ENCODE measurements around the gene FGGY. TPM values are rescaled to one million over a fixed set of nuclear protein-coding genes. Genes with fewer than 3 reads are reported as not detected.

Gene FGGY
- total RNA-seq, 1 experiment from 2014 or later: 6.4 TPM

DNA sequence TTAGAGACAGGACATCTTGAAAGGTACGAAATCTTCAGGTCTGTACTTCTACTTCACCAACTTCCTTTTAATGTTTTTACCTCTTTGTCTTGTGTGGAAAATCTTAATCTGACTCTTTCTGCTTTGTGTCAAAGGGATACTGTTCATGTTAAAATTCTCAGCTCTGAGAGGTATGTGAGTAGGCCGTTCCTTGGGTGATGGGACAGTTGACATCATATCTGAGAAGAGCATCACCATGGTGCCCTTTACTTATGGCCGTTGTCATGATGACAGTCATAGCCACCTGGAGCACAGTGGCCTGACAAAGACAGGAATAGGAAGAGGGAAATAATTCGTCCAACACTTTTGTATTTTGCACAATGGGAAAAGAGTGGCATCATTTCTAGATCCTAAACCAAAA is 145.6 kb downstream of the FGGY start:
- ChIA-PET POLR2A (no interaction called here), CTCF (no interaction called here)
- TF ChIP-seq CTCF (IDR thresholded peaks at IDR 0.05; ENCODE audit: insufficient read depth in 1 of 2, low read depth in 1 of 2, low read length in 1 of 2, severe bottlenecking in 1 of 2, unreplicated experiment in 1 of 2): no peak
- BruUV-seq (replicated peaks): no TSS peak
- Histone ChIP-seq H3K9me3 (no peaks in the 10 kb centered on the region), H3K36me3 (ENCODE audit: control insufficient read depth, insufficient read depth, low read length) (no peaks in the 10 kb centered on the region; the same call in 1 of the 2 replicates), H3K4me1 (no peaks in the 10 kb centered on the region), H3K4me3 (ENCODE audit: low read depth, low read length) (no peak overlapping the region), H3K27me3 (replicated peaks; ENCODE audit: control insufficient read depth, insufficient read depth, low read length) (no peaks in the 10 kb centered on the region)
- H3K36me3 Mint-ChIP-seq (ENCODE audit: insufficient read depth, unreplicated experiment): no peaks in the 10 kb centered on the region
- intact Hi-C loops (cut with micrococcal nuclease; ENCODE audit: unreplicated experiment): no loop called here
- H3K4me1 Mint-ChIP-seq (ENCODE audit: low read depth, unreplicated experiment): peaks cover 7% of the 10 kb centered on the region
- H3K9me3 Mint-ChIP-seq (ENCODE audit: unreplicated experiment): peaks cover 8% of the 10 kb centered on the region
- DNase-seq: no peak
- no peak overlapping the region for H3K27ac Mint-ChIP-seq (ENCODE audit: unreplicated experiment)
- H3K4me3 Mint-ChIP-seq (ENCODE audit: unreplicated experiment): no peak overlapping the region
- no peaks in the 10 kb centered on the region for H3K27me3 Mint-ChIP-seq (ENCODE audit: insufficient read depth, unreplicated experiment)

DNA sequence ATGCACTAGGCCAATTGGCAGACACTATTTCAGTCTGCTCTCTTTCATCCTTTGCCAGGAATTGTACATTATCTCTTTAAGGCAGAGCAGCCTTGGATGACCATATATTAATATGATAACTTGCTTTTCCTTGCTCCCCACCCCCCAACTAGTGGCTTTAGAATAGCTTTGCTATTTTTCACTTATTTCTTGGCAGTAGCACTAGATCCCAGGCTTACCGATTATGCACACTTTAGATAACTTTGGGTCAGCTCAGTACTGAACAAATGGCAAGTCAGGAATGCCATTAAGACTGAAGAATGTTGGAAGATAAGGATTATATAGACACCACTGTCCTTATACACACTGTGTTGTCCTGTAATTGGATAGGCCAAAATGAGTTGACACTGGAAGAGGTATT is 146.4 kb downstream of the FGGY start:
- no peak overlapping the region for H3K4me3 ChIP-seq (ENCODE audit: low read depth, low read length)
- no peak overlapping the region for H3K27ac Mint-ChIP-seq (ENCODE audit: unreplicated experiment)
- no TSS peak for BruUV-seq (replicated peaks)
- H3K4me1 ChIP-seq: no peaks in the 10 kb centered on the region
- DNase-seq: no peak
- H3K9me3 Mint-ChIP-seq (ENCODE audit: unreplicated experiment): peaks cover 8% of the 10 kb centered on the region
- peaks cover 7% of the 10 kb centered on the region for H3K4me1 Mint-ChIP-seq (ENCODE audit: low read depth, unreplicated experiment)
- H3K27me3 ChIP-seq (replicated peaks; ENCODE audit: control insufficient read depth, insufficient read depth, low read length): no peaks in the 10 kb centered on the region
- H3K36me3 ChIP-seq (ENCODE audit: control insufficient read depth, insufficient read depth, low read length): no peaks in the 10 kb centered on the region; the same call in 1 of the 2 replicates
- H3K27me3 Mint-ChIP-seq (ENCODE audit: insufficient read depth, unreplicated experiment): no peaks in the 10 kb centered on the region
- CTCF ChIA-PET: no interaction called here
- no peak for TF ChIP-seq CTCF (IDR thresholded peaks at IDR 0.05; ENCODE audit: insufficient read depth in 1 of 2, low read depth in 1 of 2, low read length in 1 of 2, severe bottlenecking in 1 of 2, unreplicated experiment in 1 of 2)
- POLR2A ChIA-PET: no interaction called here
- intact Hi-C loops (cut with micrococcal nuclease; ENCODE audit: unreplicated experiment): no loop called here
- no peaks in the 10 kb centered on the region for H3K9me3 ChIP-seq
- no peaks in the 10 kb centered on the region for H3K36me3 Mint-ChIP-seq (ENCODE audit: insufficient read depth, unreplicated experiment)
- H3K4me3 Mint-ChIP-seq (ENCODE audit: unreplicated experiment): no peak overlapping the region

DNA sequence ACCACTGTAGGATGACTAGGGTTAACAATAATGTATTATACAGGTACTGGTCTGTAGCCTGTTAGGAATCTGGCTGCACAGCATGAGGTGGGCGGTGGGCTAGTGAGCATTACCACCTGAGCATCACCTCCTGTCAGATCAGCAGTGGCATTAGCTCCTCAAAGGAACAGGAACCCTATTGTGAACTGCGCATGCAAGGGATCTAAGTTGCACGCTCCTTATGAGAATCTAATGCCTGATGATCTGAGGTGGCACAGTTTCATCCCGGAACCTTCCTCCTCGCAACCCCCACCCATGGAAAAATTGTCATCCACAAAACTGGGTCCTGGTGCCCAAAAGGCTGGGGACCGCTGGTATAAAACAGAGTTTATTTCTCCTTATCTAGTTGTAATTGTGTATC is 147.6 kb downstream of the FGGY start:
- no peak overlapping the region for H3K27ac Mint-ChIP-seq (ENCODE audit: unreplicated experiment)
- no peak for DNase-seq
- peaks cover 7% of the 10 kb centered on the region for H3K4me1 Mint-ChIP-seq (ENCODE audit: low read depth, unreplicated experiment)
- Histone ChIP-seq H3K4me1 (no peaks in the 10 kb centered on the region), H3K9me3 (no peaks in the 10 kb centered on the region), H3K27me3 (replicated peaks; ENCODE audit: control insufficient read depth, insufficient read depth, low read length) (no peaks in the 10 kb centered on the region), H3K36me3 (ENCODE audit: control insufficient read depth, insufficient read depth, low read length) (no peaks in the 10 kb centered on the region; the same call in 1 of the 2 replicates), H3K4me3 (ENCODE audit: low read depth, low read length) (no peak overlapping the region)
- CTCF ChIA-PET: no interaction called here
- BruUV-seq (replicated peaks): no TSS peak
- no peaks in the 10 kb centered on the region for H3K36me3 Mint-ChIP-seq (ENCODE audit: insufficient read depth, unreplicated experiment)
- TF ChIP-seq CTCF (IDR thresholded peaks at IDR 0.05; ENCODE audit: insufficient read depth in 1 of 2, low read depth in 1 of 2, low read length in 1 of 2, severe bottlenecking in 1 of 2, unreplicated experiment in 1 of 2): no peak
- intact Hi-C loops (cut with micrococcal nuclease; ENCODE audit: unreplicated experiment): no loop called here
- POLR2A ChIA-PET: no interaction called here
- H3K27me3 Mint-ChIP-seq (ENCODE audit: insufficient read depth, unreplicated experiment): no peaks in the 10 kb centered on the region
- H3K4me3 Mint-ChIP-seq (ENCODE audit: unreplicated experiment): no peak overlapping the region
- H3K9me3 Mint-ChIP-seq (ENCODE audit: unreplicated experiment): peaks cover 8% of the 10 kb centered on the region

Measured in Caco-2 (cell line).